GM21576 (cell line): ENCODE measurements around the gene DOC2B.
A peak's percentile ranks its signal among the peaks of the same experiment; 100 is the strongest.
"Not testable (repeated sequence)": the region's sequence is repeated elsewhere in the genome, so short reads cannot be mapped to it uniquely, and the experiment has no call there.

ENCODE experiments used
- ATAC-seq: cut with Tn5 transposase; IDR thresholded peaks from one replicate; pipeline ENCODE4 v1.9.1; 2021; ENCODE audit warnings: mild to moderate bottlenecking, moderate library complexity; ENCODE audit not compliant: unreplicated experiment

The DOC2B gene

DNA sequence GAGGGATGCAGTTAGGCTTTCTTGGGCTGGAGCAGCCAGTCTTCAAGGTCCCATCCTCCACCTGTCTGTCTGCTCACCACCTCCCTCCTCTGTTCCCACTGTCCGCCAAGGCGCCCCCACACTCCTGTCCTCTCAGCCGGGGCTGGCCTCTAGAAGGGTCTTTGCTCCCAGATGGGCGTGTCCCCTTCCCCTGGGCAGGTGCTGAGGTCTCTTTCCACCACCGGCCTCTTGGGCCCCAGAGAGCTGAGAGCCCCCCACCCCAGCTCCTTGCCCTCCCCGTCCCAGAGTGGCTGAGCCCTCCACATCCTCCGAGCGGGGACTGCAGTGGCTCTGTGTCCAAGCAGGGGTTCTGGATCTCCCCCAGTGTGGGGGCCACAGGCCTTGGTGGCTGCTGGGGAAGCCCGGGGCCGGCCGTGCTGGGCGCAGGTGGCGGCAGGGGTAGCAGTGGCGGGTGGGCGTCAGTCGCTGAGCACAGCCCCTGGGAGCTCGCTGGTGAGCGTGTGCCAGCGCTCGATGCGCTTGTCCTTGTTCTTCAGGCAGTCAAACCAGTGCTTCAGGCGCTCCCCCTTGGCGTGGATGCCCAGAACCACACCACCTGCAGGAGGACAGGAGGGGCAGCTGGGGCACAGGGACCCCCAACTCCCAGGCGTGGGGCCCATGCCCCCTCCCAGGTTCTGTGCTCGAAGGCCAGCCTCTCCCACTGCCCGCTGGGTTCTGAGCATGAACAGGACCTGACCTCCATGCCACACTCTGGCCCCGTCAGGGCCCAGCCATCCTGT is 34.3 kb downstream of the DOC2B start:
- no peak for ATAC-seq

DNA sequence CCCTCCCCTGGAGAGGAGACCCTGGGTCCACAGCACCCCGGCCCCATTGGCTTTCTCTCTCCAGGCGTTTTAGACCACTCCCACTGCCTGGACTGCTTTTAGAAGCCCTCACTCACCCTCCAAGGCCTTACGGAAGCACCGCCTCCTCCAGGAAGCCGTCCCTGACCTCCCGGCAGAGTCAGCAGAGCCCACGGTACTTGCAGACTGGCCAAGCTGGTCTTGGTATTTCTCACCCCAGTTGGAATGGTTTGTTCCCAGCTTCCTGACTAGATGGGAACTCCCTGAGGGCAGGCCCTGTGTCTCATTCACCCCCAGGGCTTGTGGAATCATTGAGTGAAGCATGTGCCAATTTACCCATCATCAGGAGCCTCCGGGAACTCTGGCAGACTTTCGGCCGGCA is 34.9 kb downstream of the DOC2B start:
- ATAC-seq, result no peak

DNA sequence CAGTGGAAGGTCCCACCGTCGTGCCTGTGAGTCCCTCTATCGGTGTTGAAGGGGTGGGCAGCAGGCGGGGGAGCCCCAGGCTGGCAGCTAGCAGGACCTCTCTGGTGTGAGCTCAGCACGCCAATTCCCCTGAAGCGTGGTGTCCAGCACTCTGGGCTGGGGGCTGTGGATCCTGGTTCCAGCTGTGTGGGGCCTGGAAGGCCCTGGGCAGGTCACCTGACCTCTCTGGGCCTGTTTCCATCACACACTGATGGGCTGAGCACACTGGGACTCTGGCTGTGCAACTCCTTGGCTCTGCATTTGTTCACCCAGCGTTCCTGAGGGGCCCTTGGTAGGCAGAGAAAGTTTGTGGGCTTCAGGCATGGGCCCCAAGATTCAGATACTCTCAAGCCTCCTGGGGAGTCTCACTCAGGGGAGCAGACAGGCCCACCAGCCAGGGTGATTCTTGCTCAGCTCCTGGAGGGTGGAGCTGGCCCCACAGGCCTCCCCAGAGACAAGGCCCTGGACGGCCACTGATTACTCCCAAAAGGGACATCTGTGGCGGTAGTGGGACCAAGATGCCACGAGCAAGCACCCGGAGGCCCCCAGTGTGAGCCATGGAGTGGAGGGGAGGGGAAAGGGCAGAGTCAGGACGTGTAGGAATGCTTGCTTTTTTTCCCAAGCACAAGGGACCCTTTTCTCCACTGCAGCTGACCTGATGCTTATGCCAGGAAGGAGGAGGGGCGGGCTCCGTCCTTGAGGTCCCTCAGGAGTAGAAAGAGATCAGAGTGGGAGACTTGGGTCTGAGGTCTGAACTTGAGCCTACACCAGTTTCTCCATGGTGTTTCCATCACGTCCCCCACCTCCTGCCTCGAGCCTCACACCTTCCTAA is 35.5 kb downstream of the DOC2B start:
- ATAC-seq, result no peak

DNA sequence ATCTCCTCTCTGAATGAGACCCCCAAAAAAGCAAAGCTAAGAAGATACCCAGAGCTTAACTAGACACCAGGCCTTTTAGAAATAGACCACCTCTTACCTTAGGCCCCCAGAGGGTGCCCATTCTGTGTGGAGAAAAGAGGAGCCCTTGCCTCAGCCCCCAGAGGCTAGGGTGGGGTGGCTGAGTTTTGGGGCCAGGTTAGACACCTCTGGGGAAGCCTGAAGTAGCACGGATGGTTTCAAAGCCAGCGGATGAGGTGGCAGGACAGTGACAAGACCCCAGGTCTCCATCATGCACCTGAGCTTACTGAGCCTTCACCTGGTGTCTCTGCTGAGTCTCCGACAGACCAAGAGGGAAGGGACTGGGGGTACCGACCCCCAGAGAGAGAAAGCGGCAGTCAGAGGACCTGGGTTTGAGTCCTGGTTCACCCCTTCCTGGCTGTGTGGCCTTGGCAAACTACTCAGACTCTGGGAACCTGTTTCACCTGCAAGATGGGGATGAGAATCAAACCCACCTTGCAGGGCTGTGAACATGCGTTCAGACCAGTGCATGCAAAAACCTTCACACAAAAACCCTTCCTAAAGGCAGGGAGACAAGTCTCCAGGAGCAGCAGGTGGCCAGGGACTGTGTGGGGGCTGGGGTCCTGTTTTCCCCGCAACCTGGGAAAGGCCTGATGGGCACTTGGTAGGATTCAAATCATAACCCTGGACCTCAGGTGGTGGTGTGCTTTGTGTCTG is 36.3 kb downstream of the DOC2B start:
- ATAC-seq, result no peak

DNA sequence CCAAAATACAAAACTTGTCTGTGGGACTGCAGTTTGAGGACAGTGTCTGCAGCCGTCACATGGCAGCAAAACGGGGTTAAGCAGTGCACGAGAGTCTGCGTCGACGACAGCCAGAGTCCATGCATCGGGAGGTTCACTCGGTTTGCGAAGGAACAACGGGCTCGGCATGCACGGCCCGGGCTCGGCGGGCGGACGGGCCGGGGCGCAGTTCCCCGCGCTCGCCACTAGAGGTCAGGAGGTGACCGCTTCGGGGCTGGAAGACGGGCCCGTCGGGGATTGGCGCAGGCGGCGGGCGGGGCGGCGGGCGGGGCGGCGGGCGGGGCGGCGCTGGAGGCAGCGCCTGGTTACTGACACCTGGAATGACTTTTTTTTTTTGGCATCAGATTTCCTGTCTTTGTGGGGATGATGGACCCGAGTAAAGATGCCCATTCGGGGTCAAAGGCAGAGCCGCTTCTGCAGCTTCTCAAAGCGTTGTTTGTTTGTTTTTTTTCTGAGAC is 37.6 kb downstream of the DOC2B start:
- no peak for ATAC-seq

DNA sequence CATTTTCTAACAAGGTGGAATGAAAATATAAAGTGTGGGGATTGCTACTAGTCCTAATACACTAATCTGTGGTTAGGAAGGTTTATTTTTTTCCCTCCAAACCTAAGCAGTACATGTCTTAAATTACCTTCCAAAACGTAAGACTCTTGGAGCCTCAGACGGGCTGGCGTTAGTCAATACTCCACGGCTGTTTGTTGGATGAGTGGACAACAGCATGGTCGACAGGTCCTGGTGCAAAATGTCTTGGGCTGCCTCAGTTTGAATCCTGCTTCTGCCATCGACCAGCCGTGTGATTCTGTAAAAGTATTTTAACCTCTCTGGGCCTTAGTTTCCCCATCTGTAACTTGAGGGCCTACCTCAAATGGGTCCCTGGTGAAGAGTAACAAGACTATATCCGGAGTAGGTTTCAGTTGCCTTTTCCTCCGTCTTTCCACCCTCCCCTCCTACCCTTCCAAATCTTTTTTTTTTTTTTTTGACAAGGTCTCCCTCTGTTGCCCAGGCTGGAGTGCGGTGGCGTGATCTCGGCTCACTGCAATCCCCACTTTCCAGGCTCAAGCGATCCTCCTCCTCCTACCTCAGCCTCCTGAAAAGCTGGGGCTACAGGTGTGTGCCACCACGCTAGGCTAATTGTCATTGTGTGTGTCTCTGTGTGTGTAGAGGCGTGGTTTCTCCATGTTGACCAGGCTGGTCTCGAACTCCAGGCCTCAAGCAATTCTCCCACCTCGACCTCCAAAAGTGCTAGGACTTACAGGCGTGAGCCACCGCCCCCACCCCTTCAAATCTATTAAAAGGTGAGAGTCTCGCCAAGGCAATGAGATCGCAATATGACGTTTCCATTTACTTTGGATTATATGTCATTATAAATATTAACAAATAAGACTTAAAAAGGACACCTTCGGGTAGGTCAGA is 38.3 kb downstream of the DOC2B start:
- no peak for ATAC-seq

DNA sequence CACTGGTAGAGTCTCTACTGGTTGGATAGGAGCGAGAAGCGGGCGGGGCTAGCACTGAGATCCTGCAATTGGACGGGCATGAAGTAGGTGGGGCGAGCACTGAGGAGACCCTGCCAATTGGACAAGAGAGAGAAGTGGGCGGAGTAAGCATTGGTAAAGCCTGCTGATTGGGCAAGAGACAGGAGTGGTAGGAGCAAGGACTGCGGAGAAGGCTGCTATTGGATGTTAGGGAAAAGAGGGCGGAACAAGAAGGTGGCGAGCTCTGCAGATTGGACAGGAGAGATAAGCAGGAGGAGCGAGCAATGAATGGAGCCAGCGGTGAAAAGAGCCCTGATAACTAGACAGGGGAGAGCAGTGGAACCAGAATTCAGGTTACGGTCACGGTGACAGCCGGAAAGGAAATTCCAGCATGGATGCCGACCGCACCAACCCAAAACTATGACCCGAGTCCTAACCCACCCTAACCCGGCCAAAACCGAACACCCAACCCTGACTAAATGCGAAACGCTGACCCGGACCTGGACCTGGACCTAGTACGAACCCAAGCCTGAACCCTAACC is 39.3 kb downstream of the DOC2B start:
- no peak for ATAC-seq

DNA sequence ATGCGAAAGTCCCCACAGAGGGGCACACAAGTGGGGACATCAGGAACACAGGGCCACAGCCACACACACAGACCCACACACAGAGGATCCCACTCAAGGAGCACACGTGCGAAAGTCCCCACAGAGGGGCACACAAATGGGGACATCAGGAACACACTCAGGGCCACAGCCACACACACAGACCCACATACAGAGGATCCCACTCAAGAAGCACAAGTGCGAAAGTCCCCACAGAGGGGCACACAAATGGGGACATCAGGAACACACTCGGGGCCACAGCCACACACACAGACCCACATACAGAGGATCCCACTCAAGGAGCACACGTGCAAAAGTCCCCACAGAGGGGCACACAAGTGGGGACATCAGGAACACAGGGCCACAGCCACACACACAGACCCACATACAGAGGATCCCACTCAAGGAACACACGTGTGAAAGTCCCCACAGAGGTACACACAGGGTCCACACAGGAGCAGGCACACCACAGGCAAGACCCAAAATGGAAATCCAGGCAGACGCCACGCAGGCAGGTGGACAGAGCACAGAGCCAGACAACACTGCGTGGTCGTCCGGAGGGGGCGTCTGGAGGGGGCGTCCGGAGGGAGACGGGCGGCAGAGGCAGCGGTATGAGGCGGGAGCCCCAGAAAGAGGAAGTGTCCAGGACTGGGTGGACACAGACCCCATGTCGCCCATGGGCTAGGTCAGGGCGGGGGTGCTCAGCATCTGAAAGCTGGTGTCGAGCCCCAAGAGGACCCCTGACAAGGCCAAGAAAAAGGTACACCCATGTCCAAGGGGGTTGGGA is 41.8 kb downstream of the DOC2B start:
- not testable (repeated sequence) for ATAC-seq

DNA sequence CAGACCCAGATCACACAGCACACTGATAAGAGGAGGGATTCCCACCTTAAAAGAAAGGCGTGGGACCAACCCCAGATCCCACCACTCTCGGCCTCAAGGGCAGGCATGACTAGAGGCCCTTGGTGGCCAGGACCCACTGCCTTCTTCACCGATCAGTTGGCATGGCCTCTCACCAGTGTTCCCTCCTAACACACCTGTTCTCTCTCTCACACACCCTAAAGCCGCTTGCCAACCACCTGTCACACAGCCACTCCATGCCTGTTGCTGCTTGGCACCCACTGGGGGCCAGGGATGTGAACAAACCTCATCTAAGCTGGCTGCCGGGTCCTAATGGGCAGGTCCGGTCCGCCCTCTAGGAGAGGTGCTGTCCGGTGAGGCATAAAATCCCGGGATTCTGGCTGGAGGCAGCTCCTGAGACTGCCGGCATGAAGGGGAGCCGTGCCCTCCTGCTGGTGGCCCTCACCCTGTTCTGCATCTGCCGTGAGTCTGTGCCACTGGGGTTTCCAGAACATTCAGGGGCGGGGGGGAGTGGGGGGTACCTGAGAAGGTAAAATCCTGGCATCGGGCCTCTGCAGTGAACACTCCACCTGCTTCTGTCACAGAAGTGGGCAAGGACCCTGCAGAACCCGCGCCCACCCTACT is 44.2 kb downstream of the DOC2B start, which contains the start of gene SCGB1C2:
SCGB1C2 (plus strand) TSS at position 404 of the 642 bp plus-strand sequence; CDS start at position 426, 22 bp downstream.
- not testable (repeated sequence) for ATAC-seq

DNA sequence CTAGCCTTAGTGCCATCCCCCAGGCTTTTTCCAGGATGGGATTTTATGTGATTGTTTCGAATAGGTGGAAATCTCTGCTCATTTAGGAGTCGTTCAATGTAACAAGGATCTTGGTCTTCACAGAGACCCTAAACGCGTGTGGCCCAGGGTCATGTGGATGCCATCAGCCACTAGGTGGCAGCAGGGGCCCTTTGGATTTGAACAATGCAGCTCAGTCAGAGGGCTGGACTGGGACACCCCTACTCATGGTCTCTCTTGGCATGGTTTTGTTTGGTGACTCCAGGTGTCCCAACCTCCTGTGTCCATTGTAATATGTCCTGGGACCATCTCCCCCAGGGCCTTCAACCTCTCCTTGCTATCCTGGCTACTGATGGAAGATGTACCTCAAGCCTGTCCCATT is 44.9 kb downstream of the DOC2B start:
- peak; percentile 67 for ATAC-seq

DNA sequence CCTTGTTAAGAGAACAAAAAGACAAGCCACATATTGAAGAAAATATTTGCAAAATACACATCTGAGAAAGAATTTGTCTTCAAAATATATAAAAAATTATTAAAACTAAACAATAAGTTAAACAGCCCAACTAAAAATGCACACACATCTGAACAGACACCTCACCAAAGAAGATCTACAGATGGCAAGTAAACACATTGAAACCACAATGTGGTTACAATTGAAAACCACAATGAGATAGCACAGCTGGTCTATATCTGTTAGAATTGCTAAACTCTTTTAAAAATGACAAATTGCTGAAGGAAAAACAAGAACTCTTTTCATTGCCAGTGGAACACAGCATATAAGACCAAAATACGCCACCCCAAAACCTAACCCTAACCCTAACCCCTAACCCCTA is 45.6 kb downstream of the DOC2B start:
- not testable (repeated sequence) for ATAC-seq

DNA sequence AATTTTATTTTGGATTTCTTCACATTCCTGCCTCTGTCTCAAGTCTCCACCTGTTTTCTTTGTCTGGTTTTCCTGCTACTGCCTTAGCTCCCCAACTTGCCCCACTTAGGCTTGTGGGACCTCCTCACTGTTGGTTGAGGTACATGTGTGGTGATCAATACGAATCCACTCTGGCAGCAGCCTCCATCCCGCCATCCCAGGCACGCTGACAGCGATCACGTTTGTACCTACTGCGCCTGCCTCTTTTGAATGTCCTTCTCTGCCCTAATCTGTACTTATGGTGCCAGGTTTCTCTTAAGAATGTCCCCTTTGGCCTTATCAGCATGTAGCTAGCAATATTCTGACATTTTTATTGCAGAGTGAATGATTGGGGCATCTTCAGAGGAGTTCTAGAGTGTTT is 46.4 kb downstream of the DOC2B start:
- ATAC-seq, result not testable (repeated sequence)

DNA sequence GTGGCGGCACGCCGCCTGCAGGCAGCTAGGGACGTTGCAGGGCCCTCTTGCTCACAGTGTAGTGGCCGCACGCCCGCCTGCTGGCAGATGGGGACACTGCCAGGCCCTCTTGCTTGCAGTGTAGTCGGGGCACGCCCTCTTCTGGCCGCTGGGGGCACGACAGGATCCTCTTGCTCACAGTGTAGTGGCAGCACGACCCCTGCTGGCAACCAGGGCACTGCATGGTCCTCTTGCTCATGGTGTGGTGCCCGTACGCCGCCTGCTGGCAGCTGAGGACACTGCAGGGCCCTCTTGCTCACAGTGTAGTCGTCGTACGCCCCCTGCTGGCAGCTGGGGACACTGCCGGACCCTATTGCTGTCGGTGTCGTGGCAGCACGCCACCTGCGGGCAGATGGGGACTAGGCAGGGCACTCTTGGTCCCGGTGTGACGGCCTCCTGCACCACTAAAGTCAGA is 47.1 kb downstream of the DOC2B start:
- ATAC-seq, result peak; percentile 81

DNA sequence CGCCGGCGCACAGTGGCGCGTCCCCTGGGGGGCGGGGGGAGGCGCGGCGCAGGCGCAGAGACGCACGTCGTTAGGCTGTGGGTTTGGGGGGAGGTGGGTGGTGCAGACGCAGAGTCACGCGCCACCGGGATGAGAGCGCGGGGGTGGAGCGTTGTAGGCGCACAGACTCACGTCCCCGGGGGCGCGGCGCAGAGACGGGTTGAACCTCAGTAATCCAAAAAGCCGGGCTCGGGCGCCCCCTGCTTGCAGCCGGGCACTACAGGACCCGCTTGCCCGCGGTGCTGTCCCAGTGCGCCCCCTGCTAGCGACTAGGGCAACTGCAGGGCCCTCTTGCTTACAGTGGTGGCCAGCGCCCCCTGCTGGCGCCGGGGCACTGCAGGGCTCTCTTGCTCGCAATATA is 47.5 kb downstream of the DOC2B start:
- not testable (repeated sequence) for ATAC-seq

DNA sequence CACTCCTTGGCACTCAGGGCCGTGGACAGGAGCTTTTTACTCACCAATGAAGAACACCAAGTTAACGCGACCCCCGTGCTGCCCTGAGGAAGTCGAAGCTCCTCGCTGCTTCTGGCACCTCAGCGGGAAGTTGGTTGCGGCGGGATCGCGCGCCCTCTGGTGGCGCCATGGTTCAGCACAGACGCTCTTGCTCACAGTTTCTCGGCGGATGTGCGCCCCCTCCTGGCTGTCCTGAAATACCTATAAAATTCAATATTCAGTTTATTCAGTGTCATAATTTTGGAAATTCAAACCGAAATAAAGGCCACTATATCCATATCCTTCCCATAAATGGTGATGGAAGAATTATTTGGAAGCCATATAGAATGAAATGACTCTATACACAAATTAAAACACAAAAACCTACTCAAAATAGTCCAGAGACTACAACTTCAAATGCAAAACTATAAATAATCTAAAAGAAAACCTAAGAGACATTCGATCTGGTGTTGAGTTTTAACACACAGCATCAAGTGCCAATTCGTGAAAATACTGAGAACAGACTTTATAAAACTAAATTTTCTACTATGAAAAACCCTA is 63.0 kb downstream of the DOC2B start:
- ATAC-seq, result not testable (repeated sequence)

DNA sequence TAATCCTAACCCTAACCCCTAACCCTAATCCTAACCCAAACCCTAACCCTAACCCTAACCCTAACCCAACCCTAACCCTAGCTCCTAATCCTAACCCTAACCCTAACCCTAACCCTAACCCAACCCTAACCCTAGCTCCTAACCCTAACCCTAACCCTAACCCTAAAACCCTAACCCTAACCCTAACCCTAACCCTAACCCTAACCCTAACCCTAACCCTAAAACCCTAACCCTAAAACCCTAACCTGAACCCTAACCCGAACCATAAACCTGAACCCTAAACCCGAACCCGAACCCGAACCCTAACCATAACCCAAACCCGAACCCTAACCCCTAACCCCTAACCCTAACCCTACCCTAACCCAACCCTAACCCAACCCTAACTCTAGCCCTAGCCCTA is 68.3 kb downstream of the DOC2B start:
- not testable (repeated sequence) for ATAC-seq
